GM10266 (cell line): ENCODE measurements around the gene CLDN7.

ENCODE experiments used
- DNase-seq: peaks from one replicate; pipeline ENCODE4 v3.0.0; 2012; ENCODE audit errors: extremely low spot score
- CTCF ChIP-seq: IDR thresholded peaks from 2 replicates; pipeline ENCODE4 v1.5.1; 2012; ENCODE audit warnings: mild to moderate bottlenecking, low read depth; ENCODE audit not compliant: control insufficient read depth, insufficient read depth; ENCODE audit errors: missing control alignments

The CLDN7 gene

GRCh38 chr17:7304179-7304578, 41.9 kb upstream of the CLDN7 start:
- DNase-seq: no peak
- no peak for TF ChIP-seq CTCF

DNA sequence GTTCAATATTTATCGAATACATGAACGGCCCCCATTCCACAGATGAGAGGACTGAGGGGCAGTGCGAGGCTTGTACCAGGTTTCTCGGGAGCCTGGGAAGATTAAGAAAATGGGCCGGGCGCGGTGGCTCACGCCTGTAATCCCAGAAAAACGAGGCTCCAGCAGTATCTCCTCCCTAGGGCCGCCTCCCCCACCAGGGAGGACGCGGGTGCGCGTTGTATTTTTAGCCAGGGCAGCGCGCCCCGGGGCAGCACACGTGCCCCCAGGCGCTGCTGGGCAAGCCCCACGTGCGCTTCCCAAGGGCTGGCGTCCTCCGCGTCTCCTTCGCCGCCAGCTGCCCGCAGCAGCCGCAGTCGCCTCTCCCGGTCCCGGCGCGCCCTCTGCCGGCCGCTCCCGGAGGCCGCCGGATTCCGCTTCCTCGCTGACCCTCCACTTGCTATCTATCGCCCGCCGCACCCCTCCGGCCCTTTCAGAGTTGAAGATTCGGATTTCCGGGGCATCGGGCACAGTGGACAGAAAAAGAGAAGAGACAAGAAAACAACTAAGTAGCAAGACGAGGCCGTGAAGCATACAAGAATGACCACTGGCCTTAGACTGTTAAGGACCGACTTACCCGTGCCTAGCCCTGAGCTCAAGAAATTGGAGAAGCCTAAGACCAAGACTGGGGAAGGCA, 34.0 kb upstream of the CLDN7 start:
- peak; percentile 86 for DNase-seq
- TF ChIP-seq CTCF: peak; percentile 96

- TF ChIP-seq CTCF: no peak
- peak; percentile 32 for DNase-seq
Measured at GRCh38 chr17:7295230-7296180, 33.2 kb upstream of the CLDN7 start.

DNA sequence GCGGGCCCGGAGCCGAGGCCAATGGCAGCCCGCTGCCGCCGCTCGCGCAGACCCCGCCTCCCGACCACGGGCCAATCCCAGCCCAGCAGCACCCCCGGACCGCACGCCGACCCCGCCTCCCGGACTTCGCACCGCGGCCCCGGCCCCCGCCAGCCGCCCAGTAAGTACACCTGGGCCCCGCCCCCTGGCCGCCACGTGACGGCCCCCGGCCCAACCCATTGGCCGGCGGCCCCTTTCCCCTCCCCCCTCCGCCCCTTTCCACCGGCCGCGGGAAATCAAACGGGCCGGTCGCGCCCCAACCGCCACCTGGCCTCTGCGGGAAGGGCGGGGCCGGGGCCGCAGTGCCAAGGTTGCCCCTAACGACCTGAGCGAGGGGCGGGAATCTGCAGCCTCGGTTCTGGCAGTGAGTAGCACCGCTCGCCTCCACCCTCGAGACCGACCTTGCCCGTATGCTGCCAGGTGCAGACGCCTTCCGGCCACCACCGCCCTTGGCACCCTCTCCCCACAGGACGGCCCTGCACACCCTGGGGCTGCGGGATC, 32.4 kb upstream of the CLDN7 start, which contains the start of gene YBX2:
Gene YBX2 (minus strand): TSS at position 26 of the 540 bp plus-strand sequence. CDS start 139 bp downstream, outside the sequence.
- peak; percentile 95 for DNase-seq
- TF ChIP-seq CTCF: no peak

- DNase-seq: peak; percentile 45
- TF ChIP-seq CTCF: no peak
Measured at GRCh38 chr17:7293816-7294613, 31.7 kb upstream of the CLDN7 start.

DNA sequence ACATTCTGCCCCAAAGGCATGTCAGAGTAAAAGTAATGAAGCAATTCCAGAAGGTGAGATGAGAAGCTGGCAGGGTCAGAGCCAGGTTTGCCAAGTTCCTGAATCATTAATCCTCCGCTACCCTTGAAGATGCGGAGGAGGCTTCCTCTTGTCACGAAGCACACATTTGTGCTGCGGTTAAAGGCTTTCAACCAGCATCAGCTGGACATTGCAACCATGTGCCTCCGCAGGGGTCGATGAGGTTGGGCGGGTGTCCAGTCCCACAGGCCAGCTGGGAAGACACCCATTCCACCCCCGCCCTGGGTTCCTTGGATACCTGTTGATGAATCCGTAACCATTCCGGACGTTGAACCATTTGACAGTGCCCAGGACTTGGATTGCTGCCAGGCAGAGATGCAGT, 30.9 kb upstream of the CLDN7 start:
- peak; percentile 23 for DNase-seq
- TF ChIP-seq CTCF: no peak
